ENCODE results near the gene SPRED1. TPM values are rescaled to one million over a fixed set of nuclear protein-coding genes. Genes with fewer than 3 reads are reported as not detected.
A peak's percentile ranks its signal among the peaks of the same experiment; 100 is the strongest.

The SPRED1 gene
- polyA plus RNA-seq, 3 donors: 2.5 to 3.3 (median 3.2) TPM

GRCh38 chr15:38228618-38229017 is 24.0 kb upstream of the SPRED1 start:
- no peak overlapping the region for H2AFZ ChIP-seq (ENCODE audit: insufficient read depth, low read depth, low read length, poor library complexity, severe bottlenecking)

GRCh38 chr15:38229705-38230310 is 22.8 kb upstream of the SPRED1 start:
- H3K9me3 Mint-ChIP-seq: no peaks in the 10 kb centered on the region

More at GRCh38 chr15:38228618-38229017, 24.0 kb upstream of the SPRED1 start:
- no peak overlapping the region for H3K9ac ChIP-seq (ENCODE audit: insufficient read depth, low read length, poor library complexity, severe bottlenecking)
- intact Hi-C loops (cut with micrococcal nuclease): no loop called here
- Mint-ChIP-seq H3K27me3 (ENCODE audit: low read depth in 3 of 3) (peaks cover 0 to 5% (median 3%) of the 10 kb centered on the region in 3 donors), H3K27ac (peak overlapping the region in 2 of 7 donors; percentile 19 to 38), H3K36me3 (no peaks in the 10 kb centered on the region), H3K4me3 (no peak overlapping the region), H3K4me1 (no peaks in the 10 kb centered on the region), H3K9me3 (no peaks in the 10 kb centered on the region)
- WGBS (ENCODE audit: insufficient coverage): 43% methylated on average over 1 of the region's 1 CpG
- H3K36me3 ChIP-seq (replicated peaks in 1 of 2; ENCODE audit: control insufficient read depth in 1 of 2, insufficient read depth in 2 of 2, low read length in 2 of 2): no peaks in the 10 kb centered on the region
- H4K20me1 ChIP-seq (ENCODE audit: insufficient read depth, low read length): no peaks in the 10 kb centered on the region
- DNase-seq: no peak
- H3K79me2 ChIP-seq (ENCODE audit: insufficient read depth, low read length): no peaks in the 10 kb centered on the region
- H3K4me1 ChIP-seq (ENCODE audit: control insufficient read depth in 1 of 2, insufficient read depth in 2 of 2, low read length in 2 of 2): no peaks in the 10 kb centered on the region
- no peak overlapping the region for H3K4me2 ChIP-seq (replicated peaks; ENCODE audit: extremely low read depth, low read length, poor library complexity, severe bottlenecking)
- TF ChIP-seq CTCF (IDR thresholded peaks at IDR 0.05): no peak
- no peak overlapping the region for H3K27ac ChIP-seq (ENCODE audit: low read depth in 1 of 2, low read length in 2 of 2)
- no peaks in the 10 kb centered on the region for H3K9me3 ChIP-seq (replicated peaks in 1 of 2; ENCODE audit: control insufficient read depth in 1 of 2, insufficient read depth in 1 of 2, low read length in 2 of 2)
- no peak overlapping the region for H3K4me3 ChIP-seq (replicated peaks in 1 of 3; ENCODE audit: low read depth in 2 of 3, low read length in 3 of 3)
- H3K27me3 ChIP-seq (ENCODE audit: control insufficient read depth in 2 of 2, insufficient read depth in 2 of 2, low read length in 2 of 2): no peaks in the 10 kb centered on the region

More at GRCh38 chr15:38229705-38230310, 22.8 kb upstream of the SPRED1 start:
- Mint-ChIP-seq H3K27ac (no peak overlapping the region), H3K4me3 (no peak overlapping the region), H3K27me3 (ENCODE audit: low read depth in 3 of 3) (peaks cover 0 to 6% (median 3%) of the 10 kb centered on the region in 3 donors), H3K4me1 (no peaks in the 10 kb centered on the region), H3K36me3 (no peaks in the 10 kb centered on the region)
- peak in 2 of 3 donors; percentile 34 to 76 for DNase-seq
- no CpG with 5 or more reads among the region's 3 CpGs for WGBS (ENCODE audit: insufficient coverage)
- H3K27me3 ChIP-seq (ENCODE audit: control insufficient read depth in 2 of 2, insufficient read depth in 2 of 2, low read length in 2 of 2): no peaks in the 10 kb centered on the region
- H3K4me2 ChIP-seq (replicated peaks; ENCODE audit: extremely low read depth, low read length, poor library complexity, severe bottlenecking): no peak overlapping the region
- no peak for TF ChIP-seq CTCF (IDR thresholded peaks at IDR 0.05)
- H3K36me3 ChIP-seq (replicated peaks in 1 of 2; ENCODE audit: control insufficient read depth in 1 of 2, insufficient read depth in 2 of 2, low read length in 2 of 2): no peaks in the 10 kb centered on the region
- H3K9ac ChIP-seq (ENCODE audit: insufficient read depth, low read length, poor library complexity, severe bottlenecking): no peak overlapping the region
- no peak overlapping the region for H2AFZ ChIP-seq (ENCODE audit: insufficient read depth, low read depth, low read length, poor library complexity, severe bottlenecking)
- no peaks in the 10 kb centered on the region for H4K20me1 ChIP-seq (ENCODE audit: insufficient read depth, low read length)
- intact Hi-C loops (cut with micrococcal nuclease): no loop called here
- H3K79me2 ChIP-seq (ENCODE audit: insufficient read depth, low read length): no peaks in the 10 kb centered on the region
- no peaks in the 10 kb centered on the region for H3K4me1 ChIP-seq (ENCODE audit: control insufficient read depth in 1 of 2, insufficient read depth in 2 of 2, low read length in 2 of 2)
- H3K4me3 ChIP-seq (replicated peaks in 1 of 3; ENCODE audit: low read depth in 2 of 3, low read length in 3 of 3): no peak overlapping the region
- no peak overlapping the region for H3K27ac ChIP-seq (ENCODE audit: low read depth in 1 of 2, low read length in 2 of 2)
- H3K9me3 ChIP-seq (replicated peaks in 1 of 2; ENCODE audit: control insufficient read depth in 1 of 2, insufficient read depth in 1 of 2, low read length in 2 of 2): no peaks in the 10 kb centered on the region

Data from CD14-positive monocyte (primary cell).